Activated CD8-positive, alpha-beta memory T cell treated with anti-CD3 and anti-CD28 coated beads, Interleukin-2, amount 50 U/mL, for 24 hours (primary cell): Measurements from ENCODE around the gene SHANK3.

Experiments
- DNase-seq: peaks from one replicate; pipeline ENCODE4 v3.0.0-alpha.2; 2020; ENCODE audit errors: extremely low read depth

SHANK3 gene

GRCh38 chr22:50699001-50699755 lies 26.6 kb downstream of the SHANK3 start:
- DNase-seq = no peak

GRCh38 chr22:50699756-50700386 lies 27.2 kb downstream of the SHANK3 start:
- DNase-seq = no peak

- DNase-seq = no peak
Observed at GRCh38 chr22:50700387-50701075, 27.9 kb downstream of the SHANK3 start.

GRCh38 chr22:50701076-50701419 lies 28.4 kb downstream of the SHANK3 start:
- no peak for DNase-seq

- DNase-seq = no peak
Observed at GRCh38 chr22:50701428-50702154, 29.0 kb downstream of the SHANK3 start.

GRCh38 chr22:50702261-50702671 lies 29.6 kb downstream of the SHANK3 start:
- no peak for DNase-seq

- no peak for DNase-seq
Observed at GRCh38 chr22:50702821-50703725, 30.4 kb downstream of the SHANK3 start.

GRCh38 chr22:50703726-50704509 lies 31.3 kb downstream of the SHANK3 start:
- DNase-seq = no peak

GRCh38 chr22:50704510-50705218 lies 32.0 kb downstream of the SHANK3 start:
- DNase-seq = no peak

- DNase-seq = no peak
Observed at GRCh38 chr22:50705219-50705691, 32.6 kb downstream of the SHANK3 start.

GRCh38 chr22:50705851-50706351 lies 33.3 kb downstream of the SHANK3 start:
- DNase-seq = no peak

- DNase-seq = no peak
Observed at GRCh38 chr22:50706481-50707125, 34.0 kb downstream of the SHANK3 start.

GRCh38 chr22:50708474-50708873 lies 35.9 kb downstream of the SHANK3 start:
- no peak for DNase-seq

- no peak for DNase-seq
Observed at GRCh38 chr22:50708996-50709395, 36.4 kb downstream of the SHANK3 start.

GRCh38 chr22:50710221-50710620 lies 37.6 kb downstream of the SHANK3 start:
- no peak for DNase-seq

GRCh38 chr22:50710886-50711285 lies 38.3 kb downstream of the SHANK3 start:
- DNase-seq = no peak

GRCh38 chr22:50711446-50712340 lies 39.1 kb downstream of the SHANK3 start:
- DNase-seq = no peak
